HG02885 (cell line): ENCODE data around the gene CRYBG3.
"Not testable (repeated sequence)": the region's sequence is repeated elsewhere in the genome, so short reads cannot be mapped to it uniquely, and the experiment has no call there.

Experiments
- ATAC-seq: cut with Tn5 transposase; IDR thresholded peaks from one replicate; pipeline ENCODE4 v1.9.1; 2021; ENCODE audit warnings: mild to moderate bottlenecking; ENCODE audit not compliant: unreplicated experiment, poor library complexity

Gene CRYBG3

DNA sequence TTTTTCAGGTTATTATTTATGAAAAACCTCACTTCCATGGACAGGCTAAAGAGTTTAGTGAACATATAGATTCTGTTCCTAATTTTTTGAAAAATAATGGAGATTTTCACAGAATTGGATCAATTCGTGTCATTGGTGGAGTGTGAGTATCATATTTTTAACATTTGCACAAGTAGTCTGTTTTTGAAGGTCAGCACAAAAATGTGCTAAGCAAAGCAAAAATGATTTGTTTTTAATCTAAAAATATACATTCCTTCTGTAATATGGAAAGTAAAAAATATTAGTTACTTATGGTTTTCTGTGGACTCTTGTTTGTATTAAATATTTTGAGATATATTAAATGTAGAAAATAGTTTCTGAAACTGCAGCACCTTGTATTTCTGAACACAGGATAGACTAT, 71.0 kb downstream of the CRYBG3 start:
- ATAC-seq: no peak

DNA sequence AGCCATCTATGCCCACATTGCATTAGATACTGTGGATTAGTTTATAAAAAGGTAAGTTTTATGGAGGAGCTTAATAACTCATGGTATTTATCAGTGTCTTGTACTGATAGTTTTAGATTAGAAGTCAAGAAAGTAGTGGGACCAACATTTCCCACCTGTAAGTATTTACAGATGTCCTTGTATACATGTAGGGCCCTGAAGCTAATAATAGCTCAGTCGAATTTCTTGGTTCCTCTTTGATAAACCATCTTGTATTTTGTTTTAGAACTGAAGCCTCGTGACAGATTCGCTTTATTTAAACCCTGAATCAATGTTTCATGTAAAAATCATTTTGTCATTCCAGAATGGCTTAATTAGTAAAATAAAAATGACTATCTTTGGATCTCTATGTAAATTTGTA, 73.4 kb downstream of the CRYBG3 start:
- peak; percentile 75 for ATAC-seq

DNA sequence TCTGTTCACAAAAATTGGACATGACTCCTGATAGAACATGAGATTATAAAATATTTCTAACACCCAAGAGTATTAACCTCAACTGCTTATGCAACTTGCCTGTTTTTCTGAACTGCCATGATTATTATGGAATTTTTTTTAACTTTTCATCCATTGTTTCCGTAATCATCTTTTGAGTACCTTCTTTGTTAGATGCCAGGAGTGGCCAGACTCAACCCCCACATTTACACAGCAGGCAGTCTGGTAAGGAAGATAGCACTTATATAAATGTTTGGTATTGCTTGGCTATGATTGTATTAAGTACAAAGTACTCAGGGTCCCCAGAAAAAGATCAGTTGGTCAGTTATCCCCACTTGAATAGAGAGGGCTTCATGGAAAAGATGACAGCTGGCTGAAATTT, 74.3 kb downstream of the CRYBG3 start:
- no peak for ATAC-seq

DNA sequence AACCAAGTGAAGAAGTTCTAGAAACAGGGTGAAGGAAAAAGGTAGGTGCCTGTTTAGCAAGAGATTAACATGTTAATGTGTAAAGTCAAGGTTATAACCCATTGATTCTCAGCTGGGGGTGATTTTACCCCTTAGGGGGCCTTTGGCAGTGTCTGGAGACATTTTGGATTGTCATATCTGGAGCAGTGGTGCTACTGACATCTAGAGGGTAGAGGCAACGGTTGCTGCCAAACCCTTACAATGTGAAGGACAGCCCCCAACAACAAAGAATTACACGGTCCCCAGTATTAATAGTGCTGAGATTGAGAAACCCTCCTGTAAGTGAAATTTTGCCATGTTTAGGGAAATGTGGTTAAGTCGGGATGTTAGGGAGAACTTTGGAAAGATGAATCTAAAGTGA, 74.7 kb downstream of the CRYBG3 start:
- ATAC-seq: no peak

DNA sequence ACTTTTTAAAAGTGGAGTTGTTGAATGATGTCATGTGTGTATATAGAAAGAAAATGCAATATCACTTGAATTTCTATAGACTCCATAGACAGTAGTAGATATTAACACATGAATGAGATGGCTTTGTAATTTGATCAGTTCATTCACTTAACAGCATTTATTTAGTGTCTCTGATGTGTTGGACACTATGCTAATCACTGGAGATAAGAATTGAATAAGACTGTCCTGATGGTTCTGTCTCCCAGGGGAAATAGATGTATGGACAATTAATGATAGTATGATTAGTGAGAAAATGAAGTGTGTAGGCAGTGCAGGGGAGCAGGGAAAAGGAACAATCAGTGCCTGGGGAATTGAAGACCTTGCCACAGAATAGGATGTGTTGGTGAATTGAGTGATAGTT, 77.5 kb downstream of the CRYBG3 start:
- ATAC-seq: no peak

DNA sequence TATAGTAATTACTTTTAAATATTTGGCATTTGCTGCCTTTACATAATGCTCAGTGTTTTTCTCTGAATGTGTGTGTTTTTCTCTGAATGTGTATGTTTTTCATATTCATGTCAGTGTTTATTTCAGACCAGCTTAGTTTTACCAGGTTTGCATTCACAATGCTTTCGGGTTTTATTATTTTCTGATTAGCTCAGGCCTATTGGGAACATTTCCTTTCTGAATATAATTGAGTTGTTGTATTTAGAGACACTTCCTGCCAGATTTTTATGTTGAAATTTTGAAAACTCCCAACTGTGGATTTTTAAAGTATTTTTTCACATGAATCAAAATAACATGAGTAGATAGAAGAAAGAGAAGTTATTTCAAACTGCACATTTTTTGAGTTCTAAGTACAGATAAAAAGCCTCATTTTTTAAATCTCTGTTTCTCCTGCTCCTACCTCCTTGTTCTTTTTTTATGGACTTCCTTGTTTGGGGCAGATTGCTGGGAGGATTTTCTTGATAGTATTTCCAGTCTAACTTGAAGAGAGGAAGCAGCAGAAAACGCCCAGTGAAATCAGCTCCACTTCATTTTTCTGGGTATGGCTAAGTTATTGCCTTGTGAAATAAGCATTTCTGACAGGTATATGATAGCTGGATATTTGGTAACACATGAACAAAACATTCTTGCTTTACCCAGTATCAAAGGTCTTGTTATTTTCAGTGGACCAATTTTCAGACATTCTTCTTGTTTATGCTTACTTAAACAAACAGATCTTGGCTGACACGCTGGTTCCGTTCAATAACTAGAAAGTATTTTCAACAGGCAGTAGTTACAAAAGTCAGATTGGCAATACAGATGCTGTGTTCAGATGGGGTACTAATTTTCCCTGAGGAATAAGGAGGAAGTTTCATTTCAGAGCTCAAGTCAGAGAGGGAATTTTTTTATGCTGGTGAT, 79.8 kb downstream of the CRYBG3 start:
- ATAC-seq: no peak

DNA sequence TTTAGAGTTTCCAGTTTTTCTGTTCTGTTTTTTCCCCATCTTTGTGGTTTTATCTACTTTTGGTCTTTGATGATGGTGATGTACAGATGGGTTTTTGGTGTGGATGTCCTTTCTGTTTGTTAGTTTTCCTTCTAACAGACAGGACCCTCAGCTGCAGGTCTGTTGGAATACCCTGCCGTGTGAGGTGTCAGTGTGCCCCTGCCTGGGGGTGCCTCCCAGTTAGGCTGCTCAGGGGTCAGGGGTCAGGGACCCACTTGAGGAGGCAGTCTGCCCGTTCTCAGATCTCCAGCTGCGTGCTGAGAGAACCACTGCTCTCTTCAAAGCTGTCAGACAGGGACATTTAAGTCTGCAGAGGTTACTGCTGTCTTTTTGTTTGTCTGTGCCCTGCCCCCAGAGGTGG, 88.0 kb downstream of the CRYBG3 start:
- not testable (repeated sequence) for ATAC-seq

DNA sequence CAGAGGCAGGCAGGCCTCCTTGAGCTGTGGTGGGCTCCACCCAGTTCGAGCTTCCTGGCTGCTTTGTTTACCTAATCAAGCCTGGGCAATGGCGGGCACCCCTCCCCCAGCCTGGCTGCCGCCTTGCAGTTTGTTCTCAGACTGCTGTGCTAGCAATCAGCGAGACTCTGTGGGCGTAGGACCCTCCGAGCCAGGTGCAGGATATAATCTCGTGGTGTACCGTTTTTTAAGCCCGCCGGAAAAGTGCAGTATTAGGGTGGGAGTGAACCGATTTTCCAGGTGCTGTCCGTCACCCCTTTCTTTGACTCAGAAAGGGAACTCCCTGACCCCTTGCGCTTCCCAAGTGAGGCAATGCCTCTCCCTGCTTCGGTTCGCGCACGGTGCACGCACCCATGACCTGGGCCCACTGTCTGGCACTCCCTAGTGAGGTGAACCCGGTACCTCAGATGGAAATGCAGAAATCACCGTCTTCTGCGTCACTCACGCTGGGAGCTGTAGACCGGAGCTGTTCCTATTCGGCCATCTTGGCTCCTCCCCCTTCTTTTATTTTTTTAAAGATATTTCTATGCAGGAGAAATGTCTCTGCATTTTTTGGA, 88.5 kb downstream of the CRYBG3 start:
- ATAC-seq: not testable (repeated sequence)

DNA sequence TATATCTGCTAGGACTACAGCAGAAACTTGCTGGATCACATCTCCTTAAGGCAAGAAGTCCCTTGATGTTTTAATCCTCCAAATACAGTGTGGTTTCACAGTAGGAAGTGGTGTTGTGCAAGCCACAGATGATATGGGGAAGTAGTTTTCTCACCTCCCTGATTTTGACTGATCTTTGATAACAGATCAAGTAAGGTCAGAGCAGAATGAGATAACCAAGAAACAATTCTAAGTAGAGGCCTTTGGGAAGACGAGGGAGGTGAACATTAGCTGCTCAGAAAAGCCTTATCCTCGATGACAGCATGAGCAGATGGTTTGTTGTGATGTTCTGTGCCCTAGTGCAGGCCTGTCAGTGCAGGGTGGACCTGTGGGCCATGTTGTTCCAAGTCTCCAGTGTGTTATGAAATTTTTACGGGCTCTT, 89.1 kb downstream of the CRYBG3 start:
- ATAC-seq: no peak

DNA sequence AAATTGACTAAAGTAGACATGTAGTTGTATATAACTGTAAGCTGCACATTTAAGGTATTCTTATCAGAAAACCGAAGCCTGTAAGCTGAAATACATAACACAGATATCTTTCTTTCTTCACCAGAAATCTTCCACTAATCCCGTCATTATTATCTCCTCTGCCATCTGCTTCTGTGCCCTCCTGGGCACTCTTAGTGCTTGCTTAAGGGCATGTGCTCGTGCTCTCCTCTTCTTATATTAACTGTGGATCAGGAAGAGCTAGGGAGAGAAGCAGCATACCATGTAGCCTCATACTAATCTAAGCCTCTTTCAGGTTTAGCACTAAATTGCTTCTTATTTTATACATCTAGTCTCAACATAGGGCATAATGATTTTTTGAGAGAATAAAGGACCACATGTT, 89.6 kb downstream of the CRYBG3 start:
- ATAC-seq: no peak

DNA sequence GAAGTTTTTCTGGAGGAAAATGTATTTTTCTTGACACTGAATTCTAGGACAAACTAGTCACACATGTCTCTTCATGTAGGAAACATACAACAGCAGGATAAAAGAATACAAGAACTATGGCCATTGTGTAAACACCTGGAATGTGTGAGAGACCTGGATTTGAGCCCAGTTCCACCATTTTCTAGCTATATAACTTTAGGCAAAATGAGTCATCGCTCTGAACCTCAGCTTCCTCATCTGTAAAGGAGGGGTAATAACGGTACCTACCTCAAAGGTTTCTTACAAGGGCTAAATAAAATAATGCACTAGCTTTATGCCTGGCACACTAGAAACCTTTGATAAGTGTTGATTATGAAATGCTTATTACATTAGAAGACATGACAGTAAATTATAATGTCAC, 92.6 kb downstream of the CRYBG3 start:
- no peak for ATAC-seq

DNA sequence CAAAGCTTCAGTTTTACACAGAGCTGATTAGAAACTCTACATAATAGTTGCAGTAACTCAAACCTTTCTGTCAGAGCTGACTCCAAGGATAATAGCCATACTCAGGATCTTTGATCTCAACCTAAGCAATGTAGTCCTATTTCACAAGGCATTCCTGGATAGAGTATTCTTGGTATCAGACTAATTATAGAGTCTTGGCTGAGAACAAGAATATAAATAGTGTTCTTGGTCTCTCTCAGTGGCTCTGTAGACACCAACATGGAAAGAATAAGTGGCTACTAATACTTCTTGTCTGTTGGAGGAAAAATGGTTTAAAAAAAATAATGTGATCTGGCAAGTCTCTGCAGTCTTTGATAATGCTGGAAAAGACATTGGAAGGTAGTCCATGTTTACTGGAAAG, 94.8 kb downstream of the CRYBG3 start:
- no peak for ATAC-seq

DNA sequence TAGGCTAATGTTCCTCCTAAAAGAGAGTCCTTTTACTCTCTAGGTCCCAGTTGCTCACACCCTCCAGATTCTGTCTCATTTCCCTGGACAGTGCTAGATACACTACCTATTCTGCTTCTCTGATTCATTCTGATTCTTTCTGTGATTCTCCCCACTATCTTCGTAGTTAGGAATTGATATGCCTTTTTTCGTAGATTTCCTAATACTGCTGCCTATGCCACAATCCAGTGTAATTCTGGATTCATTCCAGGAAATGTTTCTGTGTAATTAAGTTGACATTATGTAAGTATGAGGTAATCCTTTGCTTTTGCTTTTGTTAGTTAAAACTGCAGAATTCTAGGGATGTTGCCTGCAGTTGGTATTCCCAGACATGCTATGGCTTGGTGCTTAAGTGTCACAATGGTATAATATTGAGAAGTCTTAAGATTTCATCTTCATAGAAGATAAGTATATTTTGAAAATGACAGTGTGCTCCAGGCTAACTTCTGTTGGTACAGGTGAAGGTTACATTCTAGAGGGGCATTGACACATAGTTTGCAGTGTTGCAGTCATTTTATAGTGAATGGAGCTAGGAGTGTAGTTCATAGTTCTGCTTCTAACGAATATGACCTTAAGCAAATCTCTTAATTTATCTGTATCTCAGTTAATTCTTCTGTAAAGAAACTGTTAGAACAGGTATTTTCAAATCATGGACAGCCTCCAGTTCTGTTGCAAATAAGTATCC, 96.2 kb downstream of the CRYBG3 start:
- ATAC-seq: no peak

DNA sequence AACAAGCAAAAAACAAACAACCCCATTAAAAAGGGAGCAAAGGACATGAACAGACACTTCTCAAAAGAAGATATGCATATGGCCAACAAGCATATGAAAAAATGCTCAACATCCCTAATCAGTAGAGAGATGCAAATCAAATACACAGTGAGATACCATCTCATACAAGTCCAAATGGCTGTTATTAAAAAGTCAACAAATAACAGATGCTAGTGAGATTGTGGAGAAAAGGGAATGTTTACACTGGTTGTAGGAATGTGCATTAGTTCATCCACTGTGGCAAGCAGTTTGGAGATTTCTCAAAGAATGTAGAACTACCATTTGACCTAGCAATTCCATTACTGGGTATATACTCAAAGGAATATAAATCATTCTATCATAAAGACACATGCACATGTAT, 105.9 kb downstream of the CRYBG3 start:
- no peak for ATAC-seq

DNA sequence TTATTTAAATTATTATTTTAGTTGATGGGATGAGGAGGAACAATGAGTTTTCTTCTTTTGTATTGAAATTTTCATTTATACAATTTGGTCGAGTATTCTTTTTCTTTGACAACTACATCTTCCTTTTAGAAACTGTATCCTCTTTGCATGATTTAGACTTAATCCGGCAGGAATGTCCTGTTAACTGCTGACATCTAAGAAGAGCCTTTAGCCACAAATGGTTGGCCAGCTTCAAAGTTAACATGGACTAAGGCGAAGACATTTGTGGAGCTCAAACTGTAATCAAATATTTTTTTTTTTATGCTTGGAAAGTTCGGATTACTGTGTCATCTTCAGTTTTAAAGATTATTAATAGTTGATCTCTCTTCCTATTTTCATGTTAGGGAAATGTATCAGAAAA, 107.2 kb downstream of the CRYBG3 start:
- ATAC-seq: no peak

DNA sequence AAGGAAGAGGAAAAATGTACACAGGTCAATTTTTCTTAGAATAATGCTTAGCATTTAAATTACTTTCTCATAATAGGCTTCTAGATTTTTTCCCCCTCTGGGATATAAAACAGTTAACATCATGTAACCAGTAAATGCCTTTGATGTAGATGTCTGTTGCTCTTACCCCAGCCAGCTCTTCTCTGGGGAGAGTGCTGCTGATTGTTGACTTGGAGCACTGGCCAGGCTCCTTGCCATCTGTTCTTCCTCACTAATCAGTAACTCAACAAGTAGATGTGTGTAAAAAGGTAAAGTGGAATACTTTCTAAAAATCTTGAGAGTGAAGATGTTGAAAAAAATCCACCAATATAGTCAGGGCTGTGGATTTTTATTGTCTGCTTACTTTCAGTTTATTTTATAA, 108.2 kb downstream of the CRYBG3 start:
- ATAC-seq: no peak

DNA sequence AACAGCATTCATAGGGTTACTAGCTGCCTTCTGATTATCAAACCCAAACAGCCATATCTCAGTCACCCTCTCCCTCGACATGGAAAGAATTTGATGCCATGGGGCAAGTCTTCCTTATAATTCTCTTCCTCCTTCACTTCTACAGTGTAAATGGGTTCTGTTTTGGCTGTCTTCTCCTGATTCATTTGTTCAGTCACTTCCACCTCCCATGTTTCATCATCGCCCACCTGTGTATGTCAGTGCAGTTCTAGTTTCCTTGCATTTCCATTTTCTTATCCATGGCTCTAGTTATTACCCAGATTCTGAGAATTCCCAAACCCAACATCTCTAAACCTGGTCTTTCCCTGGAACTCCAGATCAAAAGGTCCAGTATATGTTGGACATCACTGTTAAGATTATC, 109.4 kb downstream of the CRYBG3 start:
- no peak for ATAC-seq

DNA sequence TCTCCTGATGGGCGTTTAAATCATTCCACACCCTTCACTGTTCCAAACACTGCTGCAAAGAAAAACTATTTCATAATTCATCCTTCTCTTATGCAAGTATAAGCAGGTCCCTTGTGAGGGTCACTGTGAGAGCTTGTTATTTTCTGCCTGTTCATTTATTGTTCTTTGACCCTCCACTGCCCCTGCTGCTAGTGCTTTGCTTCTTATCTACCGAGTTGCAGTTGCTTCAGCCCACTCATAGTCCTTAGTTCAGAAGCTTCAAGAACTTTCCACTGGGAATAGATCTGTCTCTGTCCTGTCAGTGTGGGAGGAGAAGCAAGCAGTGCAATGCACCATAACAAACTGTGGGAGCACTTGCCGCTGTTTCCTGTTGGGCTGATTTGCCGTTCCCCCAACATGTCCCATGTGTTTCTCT, 110.6 kb downstream of the CRYBG3 start:
- no peak for ATAC-seq

DNA sequence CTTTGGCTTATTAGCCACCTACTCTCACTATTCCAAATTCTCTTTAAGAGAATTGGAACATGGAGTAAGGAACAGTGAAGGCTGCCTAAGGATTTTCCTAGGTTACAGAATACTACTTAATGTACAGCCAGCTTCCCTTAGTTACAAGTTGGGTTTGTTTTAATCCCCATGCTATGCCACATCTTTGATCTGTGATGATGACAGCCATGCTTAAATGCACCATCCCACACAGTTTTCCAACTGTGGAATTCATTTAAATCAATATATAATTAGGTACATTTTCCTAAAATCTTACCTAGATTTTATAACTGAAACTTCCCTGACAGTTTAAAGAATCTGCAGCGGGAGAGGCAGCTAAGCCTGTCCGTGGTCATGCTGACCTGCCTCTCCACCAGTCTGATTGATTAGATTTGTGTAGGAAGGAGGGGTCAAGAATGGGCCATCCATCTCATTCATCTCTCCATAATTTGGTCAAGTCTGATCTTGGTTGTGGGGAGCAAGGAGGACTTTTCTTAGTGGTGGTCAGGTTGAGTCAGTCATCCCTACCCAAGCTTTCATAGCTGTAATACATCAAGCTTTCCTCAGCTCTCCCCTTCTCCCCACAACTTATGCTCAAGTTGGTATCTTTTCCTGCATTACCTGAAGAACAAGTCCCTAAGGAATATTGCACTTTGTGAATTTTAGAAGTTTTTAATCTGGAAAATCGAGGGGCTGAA, 113.3 kb downstream of the CRYBG3 start:
- ATAC-seq: no peak

DNA sequence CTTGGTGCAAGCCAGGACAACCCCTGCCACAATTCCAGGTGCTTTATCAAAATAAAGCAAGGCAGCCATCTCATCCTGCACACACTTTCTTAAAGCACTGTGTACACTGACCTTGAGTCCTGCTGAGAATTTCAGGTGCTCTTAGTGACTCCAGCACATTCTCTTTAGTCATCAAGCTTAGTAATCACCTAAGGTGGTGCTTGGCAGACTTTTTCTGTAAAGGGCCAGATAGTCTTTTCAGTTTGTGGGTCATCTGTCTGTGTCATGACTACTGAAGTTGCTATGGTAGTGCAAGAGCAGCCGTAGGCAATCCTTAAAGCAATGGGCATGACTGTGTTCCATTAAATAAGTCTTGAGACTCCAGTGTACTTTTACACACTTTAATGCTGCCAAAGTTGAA, 114.0 kb downstream of the CRYBG3 start:
- no peak for ATAC-seq

DNA sequence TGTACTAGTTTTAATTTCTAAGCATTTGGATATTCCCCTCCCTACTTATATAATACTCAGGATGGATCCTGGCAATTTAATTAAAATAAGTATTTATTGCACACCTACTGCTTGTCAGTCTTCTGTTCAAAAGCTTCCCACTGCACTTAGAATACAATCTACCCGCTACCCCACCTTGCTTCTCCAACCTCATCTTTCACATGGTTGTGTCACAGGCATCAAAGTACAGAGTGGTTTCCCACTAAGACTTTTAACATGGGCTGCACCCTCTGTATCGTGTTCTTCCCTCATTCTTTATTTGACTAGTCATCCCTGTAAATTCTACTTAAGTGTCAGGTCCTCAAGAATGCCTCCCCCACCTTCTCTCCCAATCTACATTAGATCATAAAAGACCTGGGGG, 115.4 kb downstream of the CRYBG3 start:
- no peak for ATAC-seq
